H1 (cell line): ENCODE data around the gene DLL1.

ENCODE experiments used
- CTCF ChIP-seq, 3 experiments: IDR thresholded peaks; 1 replicate in 2 of 3; 2 replicates in 1 of 3; pipeline versions ENCODE4 v1.5.1 to v1.6.1; 2011; ENCODE audit warnings: low read length in 3 of 3, mild to moderate bottlenecking in 3 of 3, inconsistent platforms in 2 of 3, low read depth in 1 of 3, moderate library complexity in 1 of 3; ENCODE audit not compliant: insufficient read depth in 1 of 3; ENCODE audit errors: control extremely low read depth in 1 of 3
- POLR2A ChIP-seq, 2 experiments: IDR thresholded peaks; 1 replicate in 1 of 2; 2 replicates in 1 of 2; pipeline ENCODE4 v1.6.1; 2011; ENCODE audit warnings: low read depth in 2 of 2, low read length in 2 of 2, mild to moderate bottlenecking in 2 of 2; ENCODE audit errors: control extremely low read depth in 1 of 2
- SIN3A ChIP-seq, 2 experiments: IDR thresholded peaks in 1 of 2; conservative IDR thresholded peaks in 1 of 2; 2 replicates each; pipeline ENCODE4 v1.6.1; 2011 to 2012; ENCODE audit warnings: low read length in 2 of 2, improper control_type of control experiment in 1 of 2, low read depth in 1 of 2, mild to moderate bottlenecking in 1 of 2
- TEAD4 ChIP-seq: IDR thresholded peaks from 2 replicates; pipeline ENCODE4 v1.6.1; 2012; ENCODE audit warnings: low read depth, low read length, inconsistent platforms, mixed read lengths

GRCh38 chr6:170306324-170307079 lies 15.6 kb upstream of the DLL1 start, which contains the start of gene FAM120B:
- no peak for TF ChIP-seq TEAD4
- TF ChIP-seq POLR2A (IDR thresholded peaks at IDR 0.05; ENCODE audit: control extremely low read depth in 1 of 2, low read depth in 2 of 2, low read length in 2 of 2): no peak; a peak in 1 of 3 replicates
- TF ChIP-seq CTCF (IDR thresholded peaks at IDR 0.05; ENCODE audit: control extremely low read depth in 1 of 3, insufficient read depth in 1 of 3, low read depth in 1 of 3, low read length in 3 of 3): no peak
- TF ChIP-seq SIN3A (conservative IDR thresholded peaks at IDR 0.05 in 1 of 2, IDR thresholded peaks at IDR 0.05 in 1 of 2; ENCODE audit: low read depth in 1 of 2, low read length in 2 of 2): peak in 1 of 2 experiments; percentile 76; a peak in 1 of 4 replicates
